WTC11 (cell line): ENCODE results near the gene DCHS2. TPM values are rescaled to one million over a fixed set of nuclear protein-coding genes. Genes with fewer than 3 reads are reported as not detected.

Experiments used
- ATAC-seq: fragments of 200-7000 bp; cut with Tn5 transposase; 2 replicates; pipeline ENCODE4 v1.10.0; 2021; ENCODE audit warnings: mild to moderate bottlenecking, moderate library complexity
- CTCF ChIA-PET: fragments of 300-600 bp; sonication (Branson Sonifier 250); formaldehyde crosslinking; loops from one replicate; lab custom pipeline; 2021; ENCODE audit warnings: antibody characterized with exemption; lab: Charles Lee
- POLR2A ChIA-PET: fragments of 350-600 bp; sonication (Branson Sonifier 250); formaldehyde crosslinking; loops from one replicate; lab custom pipeline; 2021; ENCODE audit warnings: antibody characterized with exemption; lab: Charles Lee
- DNase-seq: peaks from one replicate; pipeline ENCODE4 v3.0.0; 2021; ENCODE audit warnings: low spot score
- H3K27ac Mint-ChIP-seq: 2 replicates; pipeline ENCODE4 v1.8.0; 2021; ENCODE audit warnings: mixed read lengths
- H3K27me3 Mint-ChIP-seq: 2 replicates; pipeline ENCODE4 v1.8.0; 2021; ENCODE audit warnings: low read depth, mild to moderate bottlenecking, moderate library complexity, mixed read lengths
- H3K36me3 Mint-ChIP-seq: 2 replicates; pipeline ENCODE4 v1.8.0; 2021; ENCODE audit warnings: mixed read lengths
- H3K4me1 Mint-ChIP-seq: 2 replicates; pipeline ENCODE4 v1.8.0; 2022; ENCODE audit warnings: mixed read lengths
- H3K4me3 Mint-ChIP-seq: 2 replicates; pipeline ENCODE4 v1.8.0; 2021; ENCODE audit warnings: mild to moderate bottlenecking, moderate library complexity, mixed read lengths
- H3K9me3 Mint-ChIP-seq: 2 replicates; pipeline ENCODE4 v1.8.0; 2021; ENCODE audit warnings: mixed read lengths
- CREB1 ChIP-seq: sonication (generic); formaldehyde crosslinking; IDR thresholded peaks from 2 replicates; pipeline ENCODE4 v1.8.0; 2023; ENCODE audit warnings: mild to moderate bottlenecking, missing genetic modification reagents
- ETV6 ChIP-seq: sonication (generic); formaldehyde crosslinking; IDR thresholded peaks from 2 replicates; pipeline ENCODE4 v1.8.1; 2022; ENCODE audit warnings: mild to moderate bottlenecking, missing genetic modification reagents
- FOXP4 ChIP-seq: sonication (generic); formaldehyde crosslinking; IDR thresholded peaks from 2 replicates; pipeline ENCODE4 v1.8.0; 2022; ENCODE audit warnings: mild to moderate bottlenecking, missing genetic modification reagents
- GABPB1 ChIP-seq: sonication (generic); formaldehyde crosslinking; IDR thresholded peaks from 2 replicates; pipeline ENCODE4 v1.8.1; 2023; ENCODE audit warnings: mild to moderate bottlenecking, missing genetic modification reagents
- IRF2 ChIP-seq: sonication (generic); formaldehyde crosslinking; IDR thresholded peaks from 2 replicates; pipeline ENCODE4 v1.8.0; 2022; ENCODE audit warnings: low read depth, missing genetic modification reagents, borderline replicate concordance
- JAZF1 ChIP-seq: fragments of 250-450 bp; sonication (Bioruptor Pico); IDR thresholded peaks from 2 replicates; pipeline ENCODE4 v1.9.0; 2021; ENCODE audit warnings: moderate library complexity, mild to moderate bottlenecking, inconsistent platforms
- KAT7 ChIP-seq: sonication (generic); formaldehyde crosslinking; IDR thresholded peaks from 2 replicates; pipeline ENCODE4 v1.8.1; 2023; ENCODE audit warnings: missing genetic modification reagents, mild to moderate bottlenecking, borderline replicate concordance
- MXD4 ChIP-seq: fragments of 250-450 bp; sonication (Bioruptor Pico); IDR thresholded peaks from 2 replicates; pipeline ENCODE4 v1.8.0; 2021; ENCODE audit warnings: mild to moderate bottlenecking, moderate library complexity, borderline replicate concordance
- MYBL2 ChIP-seq: sonication (generic); formaldehyde crosslinking; IDR thresholded peaks from 2 replicates; pipeline ENCODE4 v1.8.1; 2023; ENCODE audit warnings: mild to moderate bottlenecking, moderate library complexity, missing genetic modification reagents
- NR1H2 ChIP-seq: sonication (generic); formaldehyde crosslinking; IDR thresholded peaks from 2 replicates; pipeline ENCODE4 v1.9.0; 2021; ENCODE audit warnings: mild to moderate bottlenecking, moderate library complexity, missing genetic modification reagents
- NR3C1 ChIP-seq: sonication (generic); formaldehyde crosslinking; conservative IDR thresholded peaks from 2 replicates; pipeline ENCODE4 v1.8.1; 2023; ENCODE audit warnings: low read depth, mild to moderate bottlenecking, missing genetic modification reagents
- SOX15 ChIP-seq: fragments of 250-450 bp; sonication (Bioruptor Pico); IDR thresholded peaks from 2 replicates; pipeline ENCODE4 v1.9.0; 2021; ENCODE audit warnings: mild to moderate bottlenecking
- TCF7 ChIP-seq: sonication (generic); formaldehyde crosslinking; IDR thresholded peaks from 2 replicates; pipeline ENCODE4 v1.8.0; 2022; ENCODE audit warnings: mild to moderate bottlenecking, low read depth, missing genetic modification reagents, moderate library complexity
- ZNF219 ChIP-seq: sonication (generic); formaldehyde crosslinking; IDR thresholded peaks from 2 replicates; pipeline ENCODE4 v1.8.0; 2023; ENCODE audit warnings: missing genetic modification reagents, mild to moderate bottlenecking, borderline replicate concordance
- ZNF232 ChIP-seq: sonication (generic); formaldehyde crosslinking; IDR thresholded peaks from 2 replicates; pipeline ENCODE4 v1.8.0; 2022; ENCODE audit warnings: mild to moderate bottlenecking, missing genetic modification reagents
- ZNF416 ChIP-seq: fragments of 250-450 bp; sonication (Bioruptor Pico); IDR thresholded peaks from 2 replicates; pipeline ENCODE4 v1.9.0; 2021; ENCODE audit warnings: mild to moderate bottlenecking, inconsistent platforms
- total RNA-seq: library from RNA; stranded (reverse); gene quantifications from 3 replicates; pipeline ENCODE4 v1.2.3, GENCODE V29; 2021
- TF ChIP-seq, protein P1 (sequence below): fragments of 200-600 bp; IDR thresholded peaks from 2 replicates; pipeline ENCODE4 v1.8.0; 2022; ENCODE audit warnings: antibody characterized with exemption
- TF ChIP-seq, protein P2 (sequence below): sonication (generic); formaldehyde crosslinking; IDR thresholded peaks from 2 replicates; pipeline ENCODE4 v1.8.1; 2023; ENCODE audit warnings: mild to moderate bottlenecking, missing genetic modification reagents
- TF ChIP-seq, protein P3 (sequence below): fragments of 250-450 bp; sonication (Bioruptor Pico); IDR thresholded peaks from 2 replicates; pipeline ENCODE4 v1.9.0; 2021; ENCODE audit warnings: mild to moderate bottlenecking
- TF ChIP-seq, protein P4 (sequence below): sonication (generic); formaldehyde crosslinking; IDR thresholded peaks from 2 replicates; pipeline ENCODE4 v1.8.0; 2023; ENCODE audit warnings: missing genetic modification reagents
- TF ChIP-seq, protein P5 (sequence below): sonication (generic); formaldehyde crosslinking; IDR thresholded peaks from 2 replicates; pipeline ENCODE4 v1.8.1; 2022; ENCODE audit warnings: low read depth, mild to moderate bottlenecking, moderate library complexity, missing genetic modification reagents, borderline replicate concordance
- TF ChIP-seq, protein P6 (sequence below): sonication (generic); formaldehyde crosslinking; IDR thresholded peaks from 2 replicates; pipeline ENCODE4 v1.8.1; 2023; ENCODE audit warnings: mild to moderate bottlenecking, moderate library complexity, missing genetic modification reagents

DCHS2 gene
- total RNA-seq, 1 experiment from 2014 or later = 1.3 TPM

DNA sequence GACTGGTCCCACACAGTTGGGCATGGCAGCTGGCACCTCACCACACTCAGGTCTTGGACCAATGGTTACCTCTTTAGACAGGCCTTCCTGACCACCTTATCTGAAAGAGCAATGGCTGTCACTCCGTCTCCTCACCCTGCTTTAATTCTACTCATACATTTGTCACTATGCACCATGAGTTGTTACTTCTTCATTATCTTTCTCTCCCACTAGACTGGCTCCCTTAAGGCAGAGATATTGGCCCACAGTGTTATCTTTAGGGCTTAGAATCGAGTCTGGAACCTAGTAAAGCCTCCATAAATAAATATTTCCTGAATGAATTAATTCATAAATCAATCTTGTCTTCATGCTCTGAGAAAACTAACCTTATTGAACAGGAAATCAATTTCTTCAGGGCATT lies 46.6 kb downstream of the DCHS2 start:
- TF ChIP-seq NR1H2 (CRISPR knock-in tag) (no peak), ZNF219 (CRISPR knock-in tag) (no peak), NR3C1 (CRISPR knock-in tag) (no peak), CREB1 (CRISPR knock-in tag) (no peak), KAT7 (no peak), ZNF416 (CRISPR knock-in tag) (no peak), TCF7 (no peak), IRF2 (no peak), ETV6 (CRISPR knock-in tag) (no peak)
- TF ChIP-seq, protein P1, sequence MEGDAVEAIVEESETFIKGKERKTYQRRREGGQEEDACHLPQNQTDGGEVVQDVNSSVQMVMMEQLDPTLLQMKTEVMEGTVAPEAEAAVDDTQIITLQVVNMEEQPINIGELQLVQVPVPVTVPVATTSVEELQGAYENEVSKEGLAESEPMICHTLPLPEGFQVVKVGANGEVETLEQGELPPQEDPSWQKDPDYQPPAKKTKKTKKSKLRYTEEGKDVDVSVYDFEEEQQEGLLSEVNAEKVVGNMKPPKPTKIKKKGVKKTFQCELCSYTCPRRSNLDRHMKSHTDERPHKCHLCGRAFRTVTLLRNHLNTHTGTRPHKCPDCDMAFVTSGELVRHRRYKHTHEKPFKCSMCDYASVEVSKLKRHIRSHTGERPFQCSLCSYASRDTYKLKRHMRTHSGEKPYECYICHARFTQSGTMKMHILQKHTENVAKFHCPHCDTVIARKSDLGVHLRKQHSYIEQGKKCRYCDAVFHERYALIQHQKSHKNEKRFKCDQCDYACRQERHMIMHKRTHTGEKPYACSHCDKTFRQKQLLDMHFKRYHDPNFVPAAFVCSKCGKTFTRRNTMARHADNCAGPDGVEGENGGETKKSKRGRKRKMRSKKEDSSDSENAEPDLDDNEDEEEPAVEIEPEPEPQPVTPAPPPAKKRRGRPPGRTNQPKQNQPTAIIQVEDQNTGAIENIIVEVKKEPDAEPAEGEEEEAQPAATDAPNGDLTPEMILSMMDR = no peak
- TF ChIP-seq, protein P2, sequence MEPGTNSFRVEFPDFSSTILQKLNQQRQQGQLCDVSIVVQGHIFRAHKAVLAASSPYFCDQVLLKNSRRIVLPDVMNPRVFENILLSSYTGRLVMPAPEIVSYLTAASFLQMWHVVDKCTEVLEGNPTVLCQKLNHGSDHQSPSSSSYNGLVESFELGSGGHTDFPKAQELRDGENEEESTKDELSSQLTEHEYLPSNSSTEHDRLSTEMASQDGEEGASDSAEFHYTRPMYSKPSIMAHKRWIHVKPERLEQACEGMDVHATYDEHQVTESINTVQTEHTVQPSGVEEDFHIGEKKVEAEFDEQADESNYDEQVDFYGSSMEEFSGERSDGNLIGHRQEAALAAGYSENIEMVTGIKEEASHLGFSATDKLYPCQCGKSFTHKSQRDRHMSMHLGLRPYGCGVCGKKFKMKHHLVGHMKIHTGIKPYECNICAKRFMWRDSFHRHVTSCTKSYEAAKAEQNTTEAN (CRISPR knock-in tag) = no peak
- POLR2A ChIA-PET = no interaction called here
- no peaks in the 10 kb centered on the region for H3K4me1 Mint-ChIP-seq
- DNase-seq (no peak), ATAC-seq (no peak)
- no peaks in the 10 kb centered on the region for H3K36me3 Mint-ChIP-seq
- CTCF ChIA-PET = no interaction called here
- H3K4me3 Mint-ChIP-seq = no peak overlapping the region
- H3K9me3 Mint-ChIP-seq = no peaks in the 10 kb centered on the region
- H3K27me3 Mint-ChIP-seq = no peaks in the 10 kb centered on the region
- no peak overlapping the region for H3K27ac Mint-ChIP-seq

DNA sequence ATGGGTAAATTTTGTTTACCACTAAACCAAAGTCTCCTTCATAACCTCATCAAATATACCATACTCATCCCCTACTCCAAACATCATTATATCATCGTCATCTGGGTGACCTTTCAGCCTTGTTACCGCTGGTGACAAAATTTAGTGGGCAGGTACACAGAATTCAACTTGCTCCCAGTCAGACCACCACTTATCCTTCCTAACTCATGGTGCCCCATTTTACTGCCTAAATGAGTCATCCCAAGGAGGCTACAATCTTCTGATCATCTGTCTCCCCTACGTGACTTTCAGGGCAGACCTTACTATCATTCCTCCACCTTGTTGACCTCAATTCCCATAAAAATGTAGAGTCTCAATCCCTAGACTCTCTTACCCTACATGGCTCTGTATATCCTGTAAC lies 49.6 kb downstream of the DCHS2 start:
- ATAC-seq = no peak
- Mint-ChIP-seq H3K4me3 (no peak overlapping the region), H3K9me3 (no peaks in the 10 kb centered on the region), H3K36me3 (no peaks in the 10 kb centered on the region), H3K27me3 (no peaks in the 10 kb centered on the region), H3K4me1 (no peaks in the 10 kb centered on the region), H3K27ac (no peak overlapping the region)
- ChIA-PET CTCF (no interaction called here), POLR2A (no interaction called here)
- DNase-seq = no peak
- no peak for TF ChIP-seq MYBL2 (CRISPR knock-in tag)
- TF ChIP-seq SOX15 (CRISPR knock-in tag) = no peak
- TF ChIP-seq MXD4 (CRISPR knock-in tag) = no peak
- TF ChIP-seq JAZF1 (CRISPR knock-in tag) = no peak
- TF ChIP-seq ZNF232 (CRISPR knock-in tag) = no peak
- TF ChIP-seq, protein P2 (CRISPR knock-in tag) = no peak
- TF ChIP-seq, protein P3, sequence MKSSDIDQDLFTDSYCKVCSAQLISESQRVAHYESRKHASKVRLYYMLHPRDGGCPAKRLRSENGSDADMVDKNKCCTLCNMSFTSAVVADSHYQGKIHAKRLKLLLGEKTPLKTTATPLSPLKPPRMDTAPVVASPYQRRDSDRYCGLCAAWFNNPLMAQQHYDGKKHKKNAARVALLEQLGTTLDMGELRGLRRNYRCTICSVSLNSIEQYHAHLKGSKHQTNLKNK (CRISPR knock-in tag) = no peak
- TF ChIP-seq, protein P4, sequence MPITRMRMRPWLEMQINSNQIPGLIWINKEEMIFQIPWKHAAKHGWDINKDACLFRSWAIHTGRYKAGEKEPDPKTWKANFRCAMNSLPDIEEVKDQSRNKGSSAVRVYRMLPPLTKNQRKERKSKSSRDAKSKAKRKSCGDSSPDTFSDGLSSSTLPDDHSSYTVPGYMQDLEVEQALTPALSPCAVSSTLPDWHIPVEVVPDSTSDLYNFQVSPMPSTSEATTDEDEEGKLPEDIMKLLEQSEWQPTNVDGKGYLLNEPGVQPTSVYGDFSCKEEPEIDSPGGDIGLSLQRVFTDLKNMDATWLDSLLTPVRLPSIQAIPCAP = no peak
- TF ChIP-seq, protein P5, sequence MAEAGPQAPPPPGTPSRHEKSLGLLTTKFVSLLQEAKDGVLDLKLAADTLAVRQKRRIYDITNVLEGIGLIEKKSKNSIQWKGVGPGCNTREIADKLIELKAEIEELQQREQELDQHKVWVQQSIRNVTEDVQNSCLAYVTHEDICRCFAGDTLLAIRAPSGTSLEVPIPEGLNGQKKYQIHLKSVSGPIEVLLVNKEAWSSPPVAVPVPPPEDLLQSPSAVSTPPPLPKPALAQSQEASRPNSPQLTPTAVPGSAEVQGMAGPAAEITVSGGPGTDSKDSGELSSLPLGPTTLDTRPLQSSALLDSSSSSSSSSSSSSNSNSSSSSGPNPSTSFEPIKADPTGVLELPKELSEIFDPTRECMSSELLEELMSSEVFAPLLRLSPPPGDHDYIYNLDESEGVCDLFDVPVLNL (CRISPR knock-in tag) = no peak
- TF ChIP-seq FOXP4 (CRISPR knock-in tag) = no peak
- no peak for TF ChIP-seq GABPB1
- TF ChIP-seq, protein P6, sequence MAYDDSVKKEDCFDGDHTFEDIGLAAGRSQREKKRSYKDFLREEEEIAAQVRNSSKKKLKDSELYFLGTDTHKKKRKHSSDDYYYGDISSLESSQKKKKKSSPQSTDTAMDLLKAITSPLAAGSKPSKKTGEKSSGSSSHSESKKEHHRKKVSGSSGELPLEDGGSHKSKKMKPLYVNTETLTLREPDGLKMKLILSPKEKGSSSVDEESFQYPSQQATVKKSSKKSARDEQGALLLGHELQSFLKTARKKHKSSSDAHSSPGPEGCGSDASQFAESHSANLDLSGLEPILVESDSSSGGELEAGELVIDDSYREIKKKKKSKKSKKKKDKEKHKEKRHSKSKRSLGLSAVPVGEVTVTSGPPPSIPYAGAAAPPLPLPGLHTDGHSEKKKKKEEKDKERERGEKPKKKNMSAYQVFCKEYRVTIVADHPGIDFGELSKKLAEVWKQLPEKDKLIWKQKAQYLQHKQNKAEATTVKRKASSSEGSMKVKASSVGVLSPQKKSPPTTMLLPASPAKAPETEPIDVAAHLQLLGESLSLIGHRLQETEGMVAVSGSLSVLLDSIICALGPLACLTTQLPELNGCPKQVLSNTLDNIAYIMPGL (CRISPR knock-in tag) = no peak
- no peak for TF ChIP-seq ZNF219 (CRISPR knock-in tag)
